ENCODE measurements around the gene EMP1.

EMP1 gene

DNA sequence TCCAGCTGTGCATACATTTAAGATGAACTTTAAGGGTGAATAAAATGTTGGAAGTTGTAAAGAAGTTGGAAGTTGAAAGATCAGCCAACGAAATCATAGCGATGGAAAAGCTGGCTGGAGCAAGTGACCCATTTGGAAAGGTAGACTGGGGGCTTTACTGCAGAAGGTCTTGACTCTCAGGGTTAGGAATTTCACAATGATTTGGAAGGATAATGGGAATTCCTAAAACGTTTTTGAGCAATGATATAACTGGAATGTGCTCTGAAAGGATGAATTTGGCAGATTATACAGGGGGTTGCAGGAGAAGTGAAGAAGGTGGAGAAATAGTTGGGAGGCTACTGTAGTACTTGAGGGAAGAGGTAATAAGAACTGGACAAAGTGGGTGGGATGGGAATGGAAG lies 27.4 kb downstream of the EMP1 start:
- no peak for DNase-seq (ENCODE audit: low read depth)

DNA sequence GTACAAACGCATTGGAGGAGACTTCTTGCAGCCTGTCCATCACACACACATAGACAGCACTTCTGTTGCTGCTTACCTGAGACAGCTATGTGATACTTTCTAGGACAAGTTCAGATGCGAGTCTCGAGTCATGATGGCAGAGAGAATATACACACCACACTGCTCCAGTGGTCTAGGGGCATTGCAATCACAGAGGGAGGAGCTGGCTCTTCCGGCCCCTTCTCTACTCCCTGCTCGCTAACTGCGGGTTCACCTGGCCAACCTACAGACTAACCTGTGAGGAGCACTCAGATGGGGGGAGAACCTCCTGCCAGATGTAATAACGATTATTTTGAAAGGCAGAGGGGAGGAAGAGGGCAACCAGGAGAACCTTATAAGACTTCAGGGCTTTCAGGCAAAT lies 30.7 kb downstream of the EMP1 start:
- DNase-seq (ENCODE audit: low read depth), result no peak

DNA sequence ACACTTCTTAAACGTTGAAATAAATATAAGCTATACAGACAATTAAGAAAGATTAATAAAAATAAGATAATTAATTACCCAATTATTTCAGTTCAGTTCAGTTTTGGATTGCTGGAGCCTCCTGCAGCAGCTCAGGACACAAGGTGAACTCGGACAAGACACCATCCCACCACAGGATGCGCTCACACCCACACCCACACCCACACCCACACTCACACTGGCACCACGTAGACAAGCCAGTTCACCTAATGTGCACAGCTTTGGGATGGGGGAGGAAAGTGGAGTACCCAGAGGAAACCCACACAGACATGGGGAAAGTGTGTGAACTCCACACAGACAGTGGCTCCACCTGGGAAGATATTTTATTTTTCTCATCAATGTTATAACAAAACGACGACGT lies 32.1 kb downstream of the EMP1 start:
- no peak for DNase-seq (ENCODE audit: low read depth)

DNA sequence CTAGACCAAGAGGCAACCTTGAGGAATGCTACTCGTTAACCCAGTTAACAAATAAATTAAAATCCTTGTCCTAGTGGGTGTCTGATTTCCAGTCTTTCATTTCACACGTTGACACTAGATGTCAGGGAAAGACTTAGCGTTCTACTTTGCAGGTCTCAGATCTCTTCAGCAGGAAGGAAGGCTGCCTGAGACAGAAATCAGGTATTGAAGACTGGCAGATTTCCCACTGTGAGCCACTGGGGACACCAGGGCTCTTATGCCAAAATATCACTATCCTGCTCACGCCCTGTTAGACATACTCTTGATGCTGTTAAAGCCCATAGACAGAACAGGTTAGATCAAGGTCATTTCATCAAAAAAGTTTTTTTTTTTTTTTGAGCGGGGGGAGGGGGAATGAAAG lies 33.0 kb downstream of the EMP1 start:
- no peak for DNase-seq (ENCODE audit: low read depth)

DNA sequence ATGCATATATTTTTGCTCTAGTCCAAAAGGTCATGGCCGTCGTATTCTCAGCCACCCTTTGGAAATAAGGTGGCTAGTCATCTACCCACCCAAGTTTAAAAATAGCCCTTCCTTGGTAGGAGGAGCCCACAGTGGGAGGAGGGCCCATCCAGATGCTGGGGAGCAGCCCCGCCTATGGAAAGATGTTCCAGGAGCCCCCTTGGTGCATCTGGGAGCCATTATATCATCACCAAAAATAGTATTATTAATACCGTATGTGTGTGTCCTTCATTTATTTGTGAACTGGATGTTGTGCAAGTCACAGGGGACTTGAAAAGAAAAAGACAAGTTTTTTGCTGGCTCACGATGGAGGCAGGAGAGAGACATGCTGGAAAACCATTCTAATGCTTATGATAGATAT lies 34.0 kb downstream of the EMP1 start:
- DNase-seq (ENCODE audit: low read depth), result no peak

DNA sequence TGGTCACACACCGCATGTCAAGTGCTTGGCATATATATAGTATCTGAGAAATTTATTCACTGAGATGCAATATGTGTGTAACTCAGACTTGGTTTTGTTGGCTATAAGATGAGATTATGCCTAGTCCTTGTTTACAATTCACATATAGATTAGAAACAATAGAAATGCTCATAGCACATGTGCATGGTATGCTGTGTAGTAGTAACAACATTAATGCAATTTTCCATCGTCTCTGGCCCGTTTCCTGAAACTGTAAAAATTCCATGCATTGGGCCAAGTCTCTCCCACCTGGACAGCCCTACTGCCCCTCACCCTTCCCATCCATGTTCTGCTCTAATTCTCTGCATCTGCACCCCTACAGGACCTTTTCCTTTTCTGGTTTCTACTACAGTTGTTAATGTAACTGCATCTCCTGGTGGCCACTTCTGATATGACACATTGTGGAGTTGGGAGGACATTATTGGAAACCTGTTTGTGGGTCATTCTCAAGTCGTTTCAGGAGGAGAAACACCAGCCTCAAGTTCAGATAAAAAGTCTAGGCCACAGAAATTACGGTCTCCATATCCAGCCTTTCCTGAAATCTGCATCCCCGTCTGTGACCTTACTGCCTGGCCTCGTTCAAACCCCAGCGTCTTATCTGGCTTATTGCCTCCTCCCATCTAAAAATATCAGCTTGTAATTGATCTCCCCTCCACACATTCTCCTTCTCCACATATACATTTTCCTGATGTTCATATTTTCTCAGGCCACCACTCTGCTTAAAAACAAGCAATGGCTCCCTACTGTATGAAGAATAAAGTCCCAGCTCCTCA lies 37.5 kb downstream of the EMP1 start:
- DNase-seq (ENCODE audit: low read depth), result no peak

DNA sequence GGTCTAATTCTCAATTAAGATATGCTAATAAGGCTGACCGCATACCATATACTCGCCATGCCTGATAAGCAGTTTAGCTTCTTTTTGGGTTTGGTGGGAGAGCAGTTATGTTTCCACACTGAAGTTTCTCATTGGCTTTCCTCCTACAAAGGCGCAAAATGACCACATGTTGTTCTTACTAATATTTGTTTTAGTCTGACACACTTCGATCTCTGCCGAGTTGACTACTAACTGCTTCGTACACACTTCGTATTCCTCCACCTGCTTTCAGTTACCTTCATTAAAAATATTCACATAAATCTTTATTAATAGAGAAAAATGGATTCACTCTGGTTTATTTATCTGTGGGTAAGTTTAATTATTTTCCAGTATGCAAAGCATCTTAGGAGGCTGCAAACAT lies 41.7 kb downstream of the EMP1 start:
- DNase-seq (ENCODE audit: low read depth), result no peak

DNA sequence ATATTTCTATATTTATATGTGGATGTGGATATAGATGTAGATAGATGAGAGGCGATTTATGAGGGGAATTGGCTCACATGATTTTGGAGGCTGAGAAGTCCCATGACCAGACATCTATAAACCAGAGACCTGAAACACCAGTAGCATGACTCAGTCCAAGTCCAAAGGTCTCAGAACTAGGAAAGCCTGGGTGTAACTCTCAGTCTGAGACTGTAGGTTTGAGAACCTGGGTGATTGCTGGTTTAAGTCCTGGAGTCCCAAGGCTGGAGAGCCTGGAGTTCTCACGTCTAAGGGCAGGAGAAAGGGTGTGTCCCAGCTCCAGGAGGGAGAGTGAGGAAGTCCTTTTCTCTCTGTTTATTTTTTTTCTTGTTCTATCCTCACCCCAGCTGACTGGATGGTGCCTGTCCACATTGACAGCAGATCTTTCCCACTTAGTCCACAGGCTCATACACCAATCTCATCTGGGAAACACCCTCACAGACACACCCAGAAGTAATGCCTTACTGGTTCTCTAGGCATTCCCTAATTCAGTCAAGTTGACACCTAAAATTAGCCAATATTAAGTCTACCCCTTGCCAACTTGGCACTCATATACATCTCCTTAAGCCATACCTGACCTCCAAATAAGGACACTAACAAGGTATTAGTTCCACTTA lies 45.4 kb downstream of the EMP1 start:
- DNase-seq (ENCODE audit: low read depth), result no peak

DNA sequence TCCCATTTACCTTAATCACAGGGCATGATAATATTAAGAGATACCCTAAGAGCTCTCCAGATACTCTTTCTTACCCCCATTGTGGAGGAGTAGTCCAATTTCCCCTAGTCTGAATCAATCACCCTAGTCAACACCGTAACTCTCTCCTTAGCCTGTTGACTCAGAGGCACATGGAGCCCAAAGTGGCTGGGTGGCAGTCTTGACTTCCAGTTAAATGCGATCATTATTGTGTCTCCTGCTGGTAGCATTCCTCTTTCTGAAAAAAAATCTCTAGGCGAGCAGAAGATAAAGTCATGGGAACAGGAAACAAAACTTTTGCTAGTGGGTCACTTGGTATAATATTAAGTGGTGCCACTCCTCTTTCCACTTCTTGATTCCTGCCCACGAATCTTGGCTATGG lies 46.4 kb downstream of the EMP1 start:
- DNase-seq (ENCODE audit: low read depth), result no peak

DNA sequence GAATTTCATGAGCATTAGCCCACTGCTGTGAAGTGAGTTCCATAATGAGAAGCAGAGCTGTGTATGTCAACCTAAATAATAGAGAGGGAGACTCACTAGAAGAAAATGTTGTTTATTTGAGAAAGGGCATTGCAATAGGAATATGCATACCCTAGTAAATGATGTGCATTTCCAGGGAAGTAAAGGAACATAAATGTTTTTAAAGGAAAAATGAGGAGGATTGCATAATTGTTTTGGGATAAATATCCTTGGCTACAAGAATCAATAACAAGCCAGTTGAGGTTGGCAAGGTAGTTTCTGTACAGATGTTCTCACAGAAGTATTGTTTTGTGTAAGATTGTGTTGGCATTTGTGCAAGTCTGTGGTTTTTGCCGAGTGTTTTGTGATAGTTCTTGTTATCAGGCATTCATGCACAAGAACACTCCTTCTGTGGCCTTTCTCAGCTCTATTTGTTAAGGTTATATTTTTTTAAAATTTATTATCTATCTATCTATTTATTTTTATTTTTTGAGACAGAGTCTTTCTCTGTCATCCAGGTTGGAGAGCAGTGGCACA lies 47.1 kb downstream of the EMP1 start:
- DNase-seq (ENCODE audit: low read depth), result no peak

DNA sequence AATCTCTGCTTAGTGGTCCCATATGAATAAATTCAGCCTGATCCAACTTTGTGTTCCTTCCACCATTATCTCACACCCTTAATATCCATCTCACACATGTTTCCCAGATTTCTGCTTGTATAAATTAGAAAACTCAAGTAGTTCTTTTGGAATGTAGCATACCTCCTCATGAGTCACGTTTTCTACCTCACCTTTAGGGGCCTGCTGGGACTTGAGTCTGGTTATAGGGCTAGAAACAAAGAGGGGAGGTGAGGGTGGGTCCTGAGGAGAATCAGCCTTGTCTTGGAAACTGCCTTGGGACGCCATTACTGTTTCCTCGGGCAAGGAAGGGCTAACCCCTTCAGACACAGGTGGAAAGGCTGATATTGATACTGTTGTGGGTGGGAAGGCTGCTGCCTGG lies 51.1 kb downstream of the EMP1 start:
- no peak for DNase-seq (ENCODE audit: low read depth)

DNA sequence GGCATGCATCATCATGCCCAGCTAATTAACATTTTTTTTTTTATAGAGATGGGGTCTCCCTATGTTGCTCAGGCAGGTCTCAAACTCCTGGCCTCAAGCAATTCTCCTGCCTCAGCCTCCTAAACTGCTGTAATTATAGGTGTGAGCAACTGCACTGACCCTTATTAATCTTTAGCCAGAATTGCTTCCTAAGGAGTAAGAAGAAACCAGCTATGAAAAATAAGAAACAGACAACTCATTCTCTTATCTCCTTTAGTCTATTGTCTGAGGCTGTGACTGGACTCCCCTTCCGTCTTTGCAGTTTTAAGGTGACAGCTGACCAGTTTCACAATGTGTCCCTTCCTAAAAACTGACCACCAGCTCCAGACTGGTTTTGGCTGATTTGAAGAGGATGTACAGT lies 52.4 kb downstream of the EMP1 start:
- DNase-seq (ENCODE audit: low read depth), result no peak

DNA sequence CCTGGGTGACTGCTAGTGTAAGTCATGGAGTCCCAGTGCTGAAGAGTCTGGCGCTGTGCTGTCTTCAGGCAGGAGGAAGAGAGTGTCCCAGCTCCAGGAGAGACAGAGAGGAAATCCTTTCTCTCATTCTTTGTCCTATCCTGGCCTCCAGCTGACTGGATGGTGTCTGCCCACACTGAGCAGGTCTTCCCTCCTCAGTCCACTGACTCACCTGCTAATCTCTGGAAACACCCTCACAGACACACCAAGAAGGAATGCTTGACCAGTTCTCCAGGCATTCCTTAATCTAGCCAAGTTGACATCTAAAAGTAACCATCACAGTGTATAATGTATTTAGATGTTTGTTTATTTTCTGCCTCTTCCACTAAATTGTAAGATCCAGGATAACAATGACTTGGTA lies 53.9 kb downstream of the EMP1 start:
- no peak for DNase-seq (ENCODE audit: low read depth)

DNA sequence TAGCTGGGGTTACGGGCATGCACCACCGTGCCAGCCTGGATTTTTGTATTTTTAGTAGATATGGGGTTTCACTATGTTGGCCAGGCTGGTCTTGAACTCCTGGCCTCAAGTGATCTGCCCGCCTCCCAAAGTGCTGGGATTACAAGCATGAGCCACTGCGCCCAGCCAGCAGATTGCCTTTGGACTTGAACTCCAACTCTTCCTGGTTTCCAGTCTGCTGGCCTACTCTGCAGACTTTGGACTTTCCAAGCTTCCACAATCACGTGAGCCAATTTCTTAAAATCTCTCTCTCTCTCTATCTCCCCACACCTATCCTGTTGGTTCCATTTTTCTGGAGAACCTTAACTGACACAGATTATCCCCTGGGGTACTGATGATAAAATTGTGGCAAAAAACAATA lies 55.0 kb downstream of the EMP1 start:
- no peak for DNase-seq (ENCODE audit: low read depth)

DNA sequence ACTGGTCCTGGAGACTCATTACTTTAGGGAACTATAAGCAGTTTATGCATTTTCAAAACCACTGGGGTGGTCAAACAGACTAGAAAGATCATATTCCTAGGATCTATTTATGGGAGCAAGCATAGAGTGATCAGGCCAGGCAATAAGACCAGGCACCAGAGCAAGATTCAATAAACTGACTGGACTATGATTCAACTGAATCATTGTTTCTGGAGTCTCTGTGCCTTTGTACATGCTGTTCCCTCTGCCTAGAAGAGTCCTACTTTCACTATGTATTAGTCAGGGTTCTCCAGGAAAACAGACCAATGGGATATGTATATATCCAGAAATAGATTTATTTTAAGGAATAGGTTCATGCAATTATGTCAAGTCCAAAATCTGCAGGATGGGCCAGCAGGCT lies 55.5 kb downstream of the EMP1 start:
- DNase-seq (ENCODE audit: low read depth), result no peak

DNA sequence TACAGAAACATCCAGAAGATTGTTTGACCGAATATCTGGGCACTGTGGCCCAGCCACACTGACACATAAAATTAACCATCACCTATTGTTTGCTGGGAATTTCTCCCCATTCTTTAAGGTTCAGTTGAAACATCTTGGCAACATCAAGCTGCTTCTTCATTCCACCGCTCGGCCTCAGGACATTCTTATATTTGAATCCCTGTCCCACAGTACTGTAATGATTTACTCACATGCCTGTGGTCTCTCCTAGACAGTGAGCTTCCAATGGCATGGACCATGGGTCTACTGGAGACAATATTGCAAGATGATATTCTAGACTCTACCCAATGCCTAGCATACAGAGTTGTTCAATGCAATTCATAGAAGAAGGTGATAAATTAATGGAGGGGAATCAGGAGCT lies 56.1 kb downstream of the EMP1 start:
- DNase-seq (ENCODE audit: low read depth), result no peak

DNA sequence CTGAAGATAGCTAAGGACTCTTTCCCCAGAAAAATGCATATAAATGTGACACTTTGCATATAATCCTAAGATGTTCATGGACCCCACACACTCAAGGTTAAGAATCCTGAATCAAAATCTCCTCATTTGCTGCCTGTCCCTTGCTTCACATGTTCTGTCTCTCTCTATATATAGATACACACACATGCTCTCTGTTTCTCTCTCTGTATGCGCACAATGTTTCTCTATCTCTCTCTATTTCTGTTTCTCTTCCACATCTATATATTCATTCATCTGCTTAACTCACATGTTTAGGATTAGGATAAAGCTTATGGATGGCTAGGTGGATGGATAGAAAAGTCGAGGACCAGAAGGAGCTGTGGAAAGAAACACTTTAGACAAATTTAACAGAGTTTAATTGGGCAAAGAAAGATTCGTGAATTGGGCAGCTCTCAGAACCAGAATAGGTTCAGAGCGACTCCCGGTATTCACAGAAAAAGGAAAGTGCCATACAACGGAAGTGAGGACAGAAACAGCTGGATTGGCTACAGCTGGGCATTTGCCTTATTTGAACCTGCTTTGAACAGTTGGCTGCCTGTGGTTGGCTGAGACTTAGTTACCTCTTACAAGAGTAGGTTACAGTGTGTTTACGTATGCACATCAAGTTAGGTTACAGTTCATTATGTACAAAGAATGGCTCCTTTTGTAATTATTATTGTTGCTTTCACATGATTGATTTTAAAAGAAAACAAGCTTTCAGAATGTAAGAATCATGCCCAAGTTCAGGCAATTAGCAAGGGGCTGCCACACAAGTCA lies 57.6 kb downstream of the EMP1 start:
- DNase-seq (ENCODE audit: low read depth), result no peak

DNA sequence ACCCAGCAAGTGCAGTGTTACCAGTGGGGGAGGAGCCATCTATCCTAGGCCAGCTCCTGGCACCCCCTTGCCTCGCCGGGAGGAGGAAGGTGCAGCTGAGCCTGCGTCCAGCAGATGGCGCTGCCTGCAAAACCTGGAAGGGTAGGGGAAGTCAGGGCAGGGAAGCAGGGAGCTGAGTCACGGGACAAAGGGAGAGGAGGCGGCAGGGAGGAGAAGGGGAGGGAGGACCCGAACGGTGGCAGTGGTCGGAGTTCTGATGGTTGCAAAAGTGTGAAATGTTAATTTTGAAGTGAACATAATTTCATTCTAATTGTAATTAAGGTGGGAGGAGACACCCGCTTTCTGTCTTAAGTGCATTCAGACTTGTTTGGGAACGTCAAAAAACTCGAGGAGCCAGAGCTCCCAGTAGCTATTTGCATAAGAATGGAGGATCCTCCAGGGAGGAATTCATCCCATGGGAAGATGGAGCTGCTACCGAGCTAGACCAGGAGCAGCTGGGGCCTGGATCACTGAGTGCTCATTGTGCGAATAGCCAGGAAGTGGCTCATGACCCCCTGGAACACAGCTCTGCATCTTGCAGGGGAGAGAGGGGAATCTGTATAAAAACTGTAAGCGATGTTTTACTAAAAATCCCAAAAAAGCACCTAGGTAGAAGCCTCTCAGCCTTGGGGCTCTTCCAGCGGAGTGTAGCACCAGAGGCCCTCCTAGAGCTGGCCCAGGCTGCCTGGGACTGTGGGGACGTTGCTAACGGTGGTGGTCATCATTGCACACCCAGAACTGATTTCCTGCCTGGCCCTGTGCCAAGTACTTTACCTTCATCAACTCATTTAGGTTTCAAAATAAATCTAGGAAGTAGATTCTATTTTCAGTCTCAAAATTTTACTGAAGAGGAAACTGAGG lies 59.5 kb downstream of the EMP1 start:
- DNase-seq (ENCODE audit: low read depth), result peak; percentile 45

DNA sequence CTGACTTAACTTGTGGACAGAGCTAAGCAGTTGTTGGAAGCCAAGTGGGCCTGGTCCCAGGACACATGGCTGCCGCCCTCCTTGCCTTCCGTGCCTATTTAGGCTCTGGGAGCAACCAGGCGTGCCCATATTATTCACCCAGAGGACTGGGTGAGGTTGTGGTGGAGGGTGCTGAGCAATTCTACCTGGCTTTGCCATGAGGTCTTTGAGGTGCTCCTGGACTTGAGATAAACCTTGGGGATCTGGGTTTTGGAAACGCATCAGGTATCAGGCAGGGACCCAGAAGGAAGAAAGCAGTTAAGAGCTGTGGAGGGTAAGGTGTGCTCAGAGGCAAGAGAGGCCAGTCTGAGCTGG lies 60.1 kb downstream of the EMP1 start:
- DNase-seq (ENCODE audit: low read depth), result no peak

DNA sequence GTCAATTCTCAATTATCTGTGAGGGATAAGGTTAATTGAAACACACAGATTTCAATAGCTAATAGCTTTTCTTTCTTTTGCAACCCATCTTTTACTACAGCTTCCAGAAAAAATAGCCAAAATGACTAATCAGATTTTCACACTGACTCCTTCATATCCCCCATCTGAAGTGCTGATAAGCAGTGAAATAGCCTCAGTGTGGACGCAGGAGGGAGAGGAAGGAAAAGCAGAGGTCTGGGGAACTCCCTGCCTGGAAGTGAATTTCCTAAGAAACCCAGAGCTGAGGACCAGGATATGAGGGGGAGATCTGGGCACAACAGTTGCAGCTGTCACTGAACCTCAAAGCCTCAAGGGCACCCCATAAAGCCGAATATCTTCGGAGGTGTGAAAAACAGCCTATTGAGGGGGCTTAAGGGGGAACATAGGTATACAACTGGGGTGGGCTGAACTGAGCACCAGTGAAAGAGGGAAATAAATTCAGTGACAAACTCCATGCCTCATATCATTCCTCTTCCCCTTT lies 60.9 kb downstream of the EMP1 start:
- DNase-seq (ENCODE audit: low read depth), result no peak

DNA sequence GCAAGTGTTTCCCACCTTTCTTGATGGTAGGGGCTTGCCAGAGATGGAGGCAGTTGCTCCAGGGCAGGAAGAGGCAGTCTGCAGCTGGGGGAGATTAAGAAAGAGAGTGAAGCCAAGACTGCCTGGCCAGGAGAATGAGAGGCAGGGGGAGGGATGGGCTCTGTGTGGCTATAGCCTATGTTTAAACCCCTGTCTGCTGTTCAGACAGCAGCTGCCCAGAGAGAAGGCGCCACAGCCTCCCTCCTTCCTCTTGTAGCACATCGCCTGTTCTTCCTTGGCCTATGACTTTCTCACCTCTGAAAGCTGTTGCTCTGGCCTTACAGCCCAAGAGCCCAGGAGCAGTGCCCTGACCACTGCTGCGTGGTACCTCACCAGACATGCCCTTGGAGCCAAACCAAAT lies 61.7 kb downstream of the EMP1 start:
- no peak for DNase-seq (ENCODE audit: low read depth)

DNA sequence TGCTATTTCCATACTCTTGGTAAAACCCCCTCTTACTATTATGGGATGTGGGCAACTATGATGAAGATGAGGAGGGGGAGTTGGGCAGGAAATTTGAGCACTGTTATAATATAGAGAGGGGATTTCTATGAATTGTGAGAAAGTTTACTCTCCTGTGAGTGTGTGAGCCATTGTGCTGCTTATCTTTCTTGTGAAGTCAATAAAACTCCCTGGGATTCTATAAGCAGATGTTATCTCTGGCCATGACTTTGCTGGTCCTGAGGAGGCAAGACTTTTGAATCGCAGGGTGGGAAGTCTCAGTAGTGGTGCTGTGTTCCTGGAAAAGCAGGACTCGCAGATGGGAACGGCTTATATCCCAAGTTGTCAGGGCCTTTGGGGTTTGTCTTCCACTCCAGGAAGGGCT lies 62.2 kb downstream of the EMP1 start:
- DNase-seq (ENCODE audit: low read depth), result no peak

Measured in activated gamma-delta T cell treated with anti-CD3 and anti-CD28 coated beads, Interleukin-2, amount 50 U/mL, for 16 hours (primary cell).